Activated CD4-positive, alpha-beta T cell treated with anti-CD3 and anti-CD28 coated beads, Interleukin-2, amount 10 ng/mL, durations not matched to agents 24 days and 14 days (primary cell): ENCODE data around the gene STK39. TPM values are rescaled to one million over a fixed set of nuclear protein-coding genes. Genes with fewer than 3 reads are reported as not detected.

Experiments used
- DNase-seq: peaks from one replicate; pipeline ENCODE4 v3.0.0; 2022
- H3K27ac Mint-ChIP-seq: one replicate; pipeline ENCODE4 v1.8.0; 2022; ENCODE audit warnings: mild to moderate bottlenecking, mixed read lengths
- H3K27me3 Mint-ChIP-seq: one replicate; pipeline ENCODE4 v1.8.0; 2022; ENCODE audit warnings: mixed read lengths
- H3K36me3 Mint-ChIP-seq: one replicate; pipeline ENCODE4 v1.8.0; 2022; ENCODE audit warnings: low read depth, mild to moderate bottlenecking, mixed read lengths
- H3K4me1 Mint-ChIP-seq: one replicate; pipeline ENCODE4 v1.8.0; 2021; ENCODE audit warnings: mixed read lengths
- H3K4me3 Mint-ChIP-seq: one replicate; pipeline ENCODE4 v1.8.0; 2022; ENCODE audit warnings: mild to moderate bottlenecking, moderate library complexity, mixed read lengths
- H3K9me3 Mint-ChIP-seq: one replicate; pipeline ENCODE4 v1.8.0; 2021; ENCODE audit warnings: mixed read lengths
- intact Hi-C: fragments of 100-400 bp; cut with micrococcal nuclease; formaldehyde crosslinking; loops from one replicate; pipeline ENCODE4 v1.15.1; 2023
- total RNA-seq: library from RNA; stranded (reverse); gene quantifications from 2 replicates; pipeline ENCODE4 v1.2.3, GENCODE V29; 2022

The STK39 gene
- total RNA-seq, 1 donor from 2014 or later, result 40.9 TPM

GRCh38 chr2:167981945-167982344 is 265.4 kb downstream of the STK39 start:
- intact Hi-C loops, result no loop called here
- Mint-ChIP-seq H3K9me3 (no peaks in the 10 kb centered on the region), H3K27ac (no peak overlapping the region), H3K4me1 (no peaks in the 10 kb centered on the region), H3K27me3 (no peaks in the 10 kb centered on the region), H3K4me3 (no peak overlapping the region), H3K36me3 (peaks cover 9% of the 10 kb centered on the region)
- DNase-seq, result no peak

- Mint-ChIP-seq H3K27me3 (no peaks in the 10 kb centered on the region), H3K4me3 (no peak overlapping the region), H3K4me1 (peaks cover 4% of the 10 kb centered on the region), H3K27ac (no peak overlapping the region), H3K9me3 (peaks cover 5% of the 10 kb centered on the region), H3K36me3 (peaks cover 12% of the 10 kb centered on the region)
- DNase-seq, result no peak
- intact Hi-C loops, result no loop called here
Observed at GRCh38 chr2:167980439-167980838, 267.0 kb downstream of the STK39 start.

- H3K27ac Mint-ChIP-seq, result no peak overlapping the region
- H3K9me3 Mint-ChIP-seq, result peaks cover 5% of the 10 kb centered on the region
- peaks cover 4% of the 10 kb centered on the region for H3K4me1 Mint-ChIP-seq
- H3K27me3 Mint-ChIP-seq, result no peaks in the 10 kb centered on the region
- no peak overlapping the region for H3K4me3 Mint-ChIP-seq
- no peak for DNase-seq
- intact Hi-C loops, result no loop called here
- H3K36me3 Mint-ChIP-seq, result peaks cover 13% of the 10 kb centered on the region
Observed at GRCh38 chr2:167972746-167973145, 274.6 kb downstream of the STK39 start.

- no peaks in the 10 kb centered on the region for H3K27me3 Mint-ChIP-seq
- H3K36me3 Mint-ChIP-seq, result peaks cover 12% of the 10 kb centered on the region
- intact Hi-C loops, result no loop called here
- H3K4me3 Mint-ChIP-seq, result no peak overlapping the region
- DNase-seq, result no peak
- peaks cover 5% of the 10 kb centered on the region for H3K9me3 Mint-ChIP-seq
- peaks cover 4% of the 10 kb centered on the region for H3K4me1 Mint-ChIP-seq
- H3K27ac Mint-ChIP-seq, result no peak overlapping the region
Observed at GRCh38 chr2:167972020-167972419, 275.4 kb downstream of the STK39 start.

- no peak overlapping the region for H3K4me3 Mint-ChIP-seq
- intact Hi-C loops, result no loop called here
- no peak overlapping the region for H3K27ac Mint-ChIP-seq
- H3K36me3 Mint-ChIP-seq, result peaks cover 8% of the 10 kb centered on the region
- H3K4me1 Mint-ChIP-seq, result peaks cover 3% of the 10 kb centered on the region
- no peaks in the 10 kb centered on the region for H3K9me3 Mint-ChIP-seq
- H3K27me3 Mint-ChIP-seq, result no peaks in the 10 kb centered on the region
- DNase-seq, result peak; percentile 30
Observed at GRCh38 chr2:167966937-167967913, 280.2 kb downstream of the STK39 start.

GRCh38 chr2:167965907-167966761 is 281.3 kb downstream of the STK39 start:
- Mint-ChIP-seq H3K9me3 (no peaks in the 10 kb centered on the region), H3K4me3 (no peak overlapping the region), H3K27ac (no peak overlapping the region), H3K4me1 (peaks cover 3% of the 10 kb centered on the region), H3K27me3 (no peaks in the 10 kb centered on the region), H3K36me3 (peaks cover 5% of the 10 kb centered on the region)
- intact Hi-C loops, result loop anchor here (1.0 kb wide), 1 partner anchor 153 kb away; no protein-coding TSS in a partner anchor
- peak; percentile 21 for DNase-seq

GRCh38 chr2:167964650-167965413 is 282.6 kb downstream of the STK39 start:
- Mint-ChIP-seq H3K36me3 (peaks cover 5% of the 10 kb centered on the region), H3K27ac (no peak overlapping the region), H3K4me3 (no peak overlapping the region), H3K27me3 (no peaks in the 10 kb centered on the region), H3K4me1 (peaks cover 3% of the 10 kb centered on the region), H3K9me3 (no peaks in the 10 kb centered on the region)
- intact Hi-C loops, result loop anchor here (1.0 kb wide), 1 partner anchor 154 kb away; no protein-coding TSS in a partner anchor
- DNase-seq, result no peak

- intact Hi-C loops, result no loop called here
- Mint-ChIP-seq H3K4me1 (peaks cover 3% of the 10 kb centered on the region), H3K27me3 (no peaks in the 10 kb centered on the region), H3K27ac (no peak overlapping the region), H3K36me3 (peaks cover 5% of the 10 kb centered on the region), H3K9me3 (no peaks in the 10 kb centered on the region), H3K4me3 (no peak overlapping the region)
- DNase-seq, result no peak
Observed at GRCh38 chr2:167963899-167964649, 283.3 kb downstream of the STK39 start.

- intact Hi-C loops, result no loop called here
- H3K4me3 Mint-ChIP-seq, result no peak overlapping the region
- H3K27ac Mint-ChIP-seq, result peak overlapping the region; percentile 38
- H3K4me1 Mint-ChIP-seq, result peaks cover 3% of the 10 kb centered on the region
- H3K27me3 Mint-ChIP-seq, result no peaks in the 10 kb centered on the region
- H3K36me3 Mint-ChIP-seq, result peaks cover 5% of the 10 kb centered on the region
- no peak for DNase-seq
- H3K9me3 Mint-ChIP-seq, result no peaks in the 10 kb centered on the region
Observed at GRCh38 chr2:167962436-167963226, 284.8 kb downstream of the STK39 start.

- no peak for DNase-seq
- Mint-ChIP-seq H3K4me3 (no peak overlapping the region), H3K36me3 (peaks cover 5% of the 10 kb centered on the region), H3K27ac (no peak overlapping the region), H3K4me1 (peaks cover 3% of the 10 kb centered on the region), H3K27me3 (no peaks in the 10 kb centered on the region), H3K9me3 (no peaks in the 10 kb centered on the region)
- intact Hi-C loops, result no loop called here
Observed at GRCh38 chr2:167961536-167962048, 285.8 kb downstream of the STK39 start.

- no peak for DNase-seq
- Mint-ChIP-seq H3K27me3 (no peaks in the 10 kb centered on the region), H3K36me3 (peaks cover 5% of the 10 kb centered on the region), H3K4me1 (no peaks in the 10 kb centered on the region), H3K4me3 (no peak overlapping the region), H3K9me3 (no peaks in the 10 kb centered on the region), H3K27ac (no peak overlapping the region)
- intact Hi-C loops, result no loop called here
Observed at GRCh38 chr2:167960089-167960747, 287.2 kb downstream of the STK39 start.

GRCh38 chr2:167957662-167958061 is 289.7 kb downstream of the STK39 start:
- Mint-ChIP-seq H3K9me3 (no peaks in the 10 kb centered on the region), H3K4me1 (no peaks in the 10 kb centered on the region), H3K36me3 (peaks cover 1% of the 10 kb centered on the region), H3K4me3 (no peak overlapping the region), H3K27me3 (no peaks in the 10 kb centered on the region), H3K27ac (no peak overlapping the region)
- no peak for DNase-seq
- intact Hi-C loops, result no loop called here
